ENCODE data around the gene PCDHGA6.
A peak's percentile ranks its signal among the peaks of the same experiment; 100 is the strongest.
"Not testable (repeated sequence)": the region's sequence is repeated elsewhere in the genome, so short reads cannot be mapped to it uniquely, and the experiment has no call there.

PCDHGA6 gene

DNA sequence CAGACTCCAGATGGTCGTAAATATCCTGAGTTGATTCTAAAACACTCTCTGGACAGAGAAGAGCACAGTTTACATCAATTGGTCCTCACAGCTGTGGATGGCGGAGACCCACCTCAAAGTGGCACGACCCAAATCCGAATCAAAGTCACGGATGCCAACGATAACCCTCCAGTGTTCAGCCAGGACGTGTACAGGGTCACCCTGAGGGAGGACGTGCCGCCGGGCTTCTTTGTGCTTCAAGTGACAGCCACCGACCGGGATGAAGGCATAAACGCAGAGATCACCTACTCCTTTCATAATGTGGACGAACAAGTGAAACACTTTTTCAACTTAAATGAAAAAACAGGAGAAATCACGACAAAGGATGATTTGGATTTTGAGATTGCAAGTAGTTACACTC lies 13.0 kb upstream of the PCDHGA6 start:
- DNase-seq = no peak

- DNase-seq = no peak
Measured at GRCh38 chr5:141362719-141363118, 11.0 kb upstream of the PCDHGA6 start.

GRCh38 chr5:141363952-141364660 lies 9.6 kb upstream of the PCDHGA6 start, which contains the start of gene PCDHGA5:
TSS of gene PCDHGA5 (plus strand) at chr5:141364162. CDS start at chr5:141364331, 169 bp downstream.
- DNase-seq = no peak

DNA sequence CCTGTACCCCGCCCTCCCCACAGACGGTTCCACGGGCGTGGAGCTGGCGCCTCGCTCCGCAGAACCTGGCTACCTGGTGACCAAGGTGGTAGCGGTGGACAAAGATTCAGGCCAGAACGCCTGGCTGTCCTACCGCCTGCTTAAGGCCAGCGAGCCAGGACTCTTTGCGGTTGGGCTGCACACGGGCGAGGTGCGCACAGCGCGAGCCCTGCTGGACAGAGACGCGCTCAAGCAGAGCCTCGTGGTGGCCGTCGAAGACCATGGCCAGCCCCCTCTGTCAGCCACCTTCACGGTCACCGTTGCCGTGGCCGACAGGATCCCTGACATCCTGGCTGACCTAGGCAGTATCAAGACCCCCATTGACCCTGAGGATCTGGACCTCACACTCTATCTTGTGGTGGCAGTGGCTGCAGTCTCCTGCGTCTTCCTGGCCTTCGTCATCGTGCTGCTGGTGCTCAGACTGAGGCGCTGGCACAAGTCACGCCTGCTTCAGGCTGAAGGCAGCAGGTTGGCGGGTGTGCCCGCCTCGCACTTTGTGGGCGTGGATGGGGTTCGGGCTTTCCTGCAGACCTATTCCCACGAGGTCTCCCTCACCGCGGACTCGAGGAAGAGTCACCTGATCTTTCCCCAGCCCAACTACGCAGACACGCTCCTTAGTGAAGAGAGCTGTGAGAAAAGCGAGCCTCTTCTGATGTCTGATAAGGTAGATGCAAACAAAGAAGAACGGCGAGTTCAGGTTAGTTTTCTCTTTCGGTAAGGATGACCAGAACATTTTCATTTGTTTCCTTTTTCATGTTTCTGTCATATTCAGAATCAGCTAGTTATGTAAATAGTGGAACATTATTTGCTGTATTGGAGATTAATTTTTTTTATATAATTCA lies 7.4 kb upstream of the PCDHGA6 start:
- DNase-seq = no peak

DNA sequence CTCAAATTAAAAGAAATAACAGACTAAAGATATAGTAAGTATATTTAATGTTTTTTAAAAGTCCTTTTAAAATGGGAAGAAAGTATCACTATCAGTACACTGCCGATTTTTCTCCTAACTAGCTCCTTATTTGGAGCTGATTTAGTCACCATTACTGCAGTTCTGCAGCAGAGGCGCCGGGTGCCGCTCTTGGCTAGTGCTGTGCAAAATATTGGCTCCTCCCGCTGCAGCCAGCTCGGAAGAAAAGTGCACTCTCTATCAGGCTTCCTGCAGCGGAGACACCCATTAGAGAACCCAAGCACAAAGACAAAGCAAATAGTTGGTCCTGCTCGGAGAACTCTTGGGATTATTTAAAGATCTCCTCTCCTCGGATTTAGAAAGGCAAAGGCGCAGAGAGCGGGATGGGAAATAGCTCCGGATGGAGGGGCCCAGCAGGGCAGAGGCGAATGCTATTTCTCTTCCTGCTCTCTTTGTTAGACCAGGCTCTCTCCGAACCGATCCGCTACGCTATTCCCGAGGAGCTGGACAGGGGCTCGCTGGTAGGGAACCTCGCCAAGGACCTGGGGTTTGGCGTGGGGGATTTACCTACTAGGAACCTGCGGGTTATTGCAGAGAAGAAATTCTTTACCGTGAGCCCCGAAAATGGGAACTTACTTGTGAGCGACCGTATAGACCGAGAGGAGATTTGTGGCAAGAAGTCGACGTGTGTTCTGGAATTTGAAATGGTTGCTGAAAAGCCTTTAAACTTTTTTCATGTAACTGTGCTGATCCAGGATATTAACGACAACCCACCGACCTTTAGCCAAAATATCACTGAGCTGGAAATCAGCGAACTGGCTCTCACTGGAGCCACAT lies 3.5 kb upstream of the PCDHGA6 start, which contains the start of gene PCDHGB3:
Gene PCDHGB3, plus strand, starts transcription at position 249 of the 855 bp plus-strand sequence. Its CDS starts 153 bp downstream, at position 402.
- peak; percentile 8 to 15 for DNase-seq

- no peak for DNase-seq
Measured at GRCh38 chr5:141371572-141372475, 1.9 kb upstream of the PCDHGA6 start.

DNA sequence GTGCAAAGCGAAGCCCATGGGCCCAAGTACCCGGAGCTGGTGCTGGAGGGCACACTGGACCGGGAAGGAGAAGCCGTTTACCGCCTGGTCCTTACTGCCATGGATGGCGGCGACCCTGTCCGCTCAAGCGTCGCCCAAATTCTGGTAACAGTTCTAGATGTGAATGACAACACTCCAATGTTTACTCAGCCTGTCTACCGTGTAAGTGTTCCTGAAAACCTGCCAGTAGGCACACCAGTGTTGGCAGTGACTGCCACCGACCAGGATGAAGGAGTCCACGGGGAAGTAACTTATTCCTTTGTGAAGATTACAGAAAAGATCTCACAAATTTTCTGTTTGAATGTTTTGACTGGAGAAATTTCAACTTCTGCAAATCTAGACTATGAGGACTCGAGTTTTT lies 936 bp downstream of the PCDHGA6 start:
- DNase-seq = no peak

- not testable (repeated sequence) for DNase-seq
Measured at GRCh38 chr5:141375444-141376155, 1.9 kb downstream of the PCDHGA6 start.

GRCh38 chr5:141382469-141383294 lies 9.0 kb downstream of the PCDHGA6 start, which contains the start of gene PCDHGA7:
TSS of gene PCDHGA7 (plus strand) at chr5:141382742. CDS start at chr5:141382900, 158 bp downstream.
- no peak for DNase-seq

GRCh38 chr5:141383345-141383744 lies 9.7 kb downstream of the PCDHGA6 start:
- no peak for DNase-seq

DNA sequence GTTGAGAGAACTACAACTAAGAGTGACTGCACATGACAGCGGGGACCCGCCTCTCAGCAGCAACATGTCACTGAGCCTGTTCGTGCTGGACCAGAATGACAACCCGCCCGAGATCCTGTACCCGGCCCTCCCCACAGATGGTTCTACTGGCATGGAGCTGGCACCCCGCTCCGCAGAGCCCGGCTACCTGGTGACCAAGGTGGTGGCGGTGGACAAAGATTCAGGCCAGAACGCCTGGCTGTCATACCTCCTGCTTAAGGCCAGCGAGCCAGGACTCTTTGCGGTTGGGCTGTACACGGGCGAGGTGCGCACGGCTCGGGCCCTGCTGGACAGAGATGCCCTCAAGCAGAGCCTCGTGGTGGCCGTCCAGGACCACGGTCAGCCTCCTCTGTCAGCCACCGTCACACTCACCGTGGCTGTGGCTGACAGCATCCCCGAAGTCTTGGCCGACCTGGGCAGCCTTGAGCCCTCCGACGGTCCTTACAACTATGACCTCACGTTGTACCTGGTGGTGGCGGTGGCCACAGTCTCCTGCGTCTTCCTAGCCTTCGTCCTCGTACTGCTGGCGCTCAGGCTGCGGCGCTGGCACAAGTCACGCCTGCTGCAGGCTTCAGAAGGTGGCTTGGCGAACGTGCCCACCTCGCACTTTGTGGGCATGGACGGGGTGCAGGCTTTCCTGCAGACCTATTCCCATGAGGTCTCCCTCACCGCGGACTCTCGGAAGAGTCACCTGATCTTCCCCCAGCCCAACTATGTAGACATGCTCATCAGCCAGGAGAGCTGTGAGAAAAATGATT lies 11.0 kb downstream of the PCDHGA6 start:
- no peak for DNase-seq

- peak in 1 of 2 experiments; percentile 16 for DNase-seq
Measured at GRCh38 chr5:141387557-141388311, 14.0 kb downstream of the PCDHGA6 start, which contains the start of gene PCDHGB4. TSS of gene PCDHGB4 (plus strand) at chr5:141387698. CDS start at chr5:141387885, 187 bp downstream.

GRCh38 chr5:141388661-141389060 lies 15.0 kb downstream of the PCDHGA6 start:
- no peak for DNase-seq

DNA sequence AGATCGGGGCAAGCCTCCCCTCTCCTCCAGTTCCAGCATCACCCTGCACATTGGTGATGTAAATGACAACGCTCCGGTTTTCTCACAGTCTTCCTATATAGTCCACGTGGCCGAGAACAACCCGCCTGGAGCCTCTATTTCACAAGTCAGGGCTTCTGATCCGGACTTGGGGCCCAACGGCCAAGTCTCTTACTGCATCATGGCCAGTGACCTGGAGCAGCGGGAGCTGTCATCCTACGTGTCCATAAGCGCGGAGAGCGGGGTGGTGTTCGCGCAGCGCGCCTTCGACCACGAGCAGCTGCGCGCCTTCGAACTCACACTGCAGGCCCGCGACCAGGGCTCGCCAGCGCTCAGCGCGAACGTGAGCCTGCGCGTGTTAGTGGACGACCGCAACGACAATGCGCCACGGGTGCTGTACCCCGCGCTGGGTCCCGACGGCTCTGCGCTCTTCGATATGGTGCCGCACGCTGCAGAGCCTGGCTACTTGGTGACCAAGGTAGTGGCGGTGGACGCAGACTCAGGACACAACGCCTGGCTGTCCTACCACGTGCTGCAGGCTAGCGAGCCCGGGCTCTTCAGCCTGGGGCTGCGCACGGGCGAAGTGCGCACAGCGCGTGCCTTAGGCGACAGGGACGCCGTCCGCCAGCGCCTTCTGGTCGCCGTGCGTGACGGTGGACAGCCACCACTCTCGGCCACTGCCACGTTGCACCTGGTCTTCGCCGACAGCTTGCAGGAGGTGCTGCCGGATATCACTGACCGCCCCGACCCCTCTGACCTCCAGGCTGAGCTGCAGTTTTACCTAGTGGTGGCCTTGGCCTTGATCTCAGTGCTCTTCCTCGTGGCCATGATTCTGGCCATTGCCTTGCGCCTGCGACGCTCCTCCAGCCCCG lies 15.7 kb downstream of the PCDHGA6 start:
- DNase-seq = no peak

DNA sequence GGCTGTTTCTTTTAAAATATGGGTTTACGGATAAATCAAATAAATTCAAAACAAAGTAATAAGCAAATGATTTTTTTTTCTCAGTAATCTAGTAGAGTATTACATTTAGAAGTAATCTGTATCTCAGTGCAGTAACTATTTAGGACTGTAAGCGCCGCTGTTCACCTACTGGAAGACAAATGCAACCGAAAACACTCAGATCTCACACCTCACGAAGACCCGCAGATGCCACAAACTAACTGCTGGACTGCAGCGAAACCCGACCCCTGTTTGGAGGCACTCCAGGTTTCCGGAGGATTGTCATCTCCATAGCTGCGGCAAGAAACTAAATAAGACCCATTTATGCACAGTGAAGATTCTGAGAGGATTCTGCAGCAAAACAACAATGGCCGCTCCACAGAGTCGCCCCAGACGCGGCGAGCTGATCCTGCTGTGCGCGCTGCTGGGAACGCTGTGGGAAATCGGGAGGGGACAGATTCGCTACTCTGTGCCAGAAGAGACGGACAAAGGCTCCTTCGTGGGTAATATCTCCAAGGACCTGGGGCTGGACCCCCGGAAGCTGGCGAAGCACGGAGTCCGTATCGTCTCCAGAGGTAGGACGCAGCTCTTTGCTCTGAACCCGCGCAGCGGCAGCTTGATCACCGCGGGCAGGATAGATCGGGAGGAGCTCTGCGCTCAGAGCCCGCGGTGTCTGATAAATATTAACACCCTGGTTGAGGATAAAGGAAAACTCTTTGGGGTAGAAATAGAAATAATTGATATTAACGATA lies 18.9 kb downstream of the PCDHGA6 start, which contains the start of gene PCDHGA8:
Gene PCDHGA8, plus strand, starts transcription at position 205 of the 770 bp plus-strand sequence. Its CDS starts 181 bp downstream, at position 386.
- no peak for DNase-seq

- no peak for DNase-seq
Measured at GRCh38 chr5:141393267-141393666, 19.6 kb downstream of the PCDHGA6 start.

Data from stimulated activated CD4-positive, alpha-beta T cell treated with anti-CD3 and anti-CD28 coated beads, Interleukin-4, amount 100 ng/mL, for 4 hours (primary cell).